HEK293 (cell line): Measurements from ENCODE around the gene HEATR3.

ENCODE experiments used
- CTCF ChIA-PET: fragments of 350-600 bp; formaldehyde crosslinking; extraction: SDS; loops from one replicate; lab custom pipeline; 2021; ENCODE audit warnings: antibody characterized with exemption; lab: Yijun Ruan, JAX
- POLR2A ChIA-PET: fragments of 300-600 bp; formaldehyde crosslinking; extraction: SDS; loops from one replicate; lab custom pipeline; 2020; ENCODE audit warnings: antibody characterized with exemption, inconsistent platforms; lab: Yijun Ruan, JAX
- H3K27ac ChIP-seq: fragments of 200-500 bp; sonication (Bioruptor generic); 2 replicates; pipeline ENCODE4 v1.5.1; 2014; ENCODE audit warnings: low read depth, low read length, control low read depth, inconsistent platforms; ENCODE audit errors: extremely low read depth
- H3K36me3 ChIP-seq, 2 experiments: fragments of 200-500 bp in 1 of 2; sonication (Bioruptor generic) in 1 of 2; 1 replicate in 1 of 2; 2 replicates in 1 of 2; pipeline ENCODE4 v1.5.1; 2014 to 2017; ENCODE audit warnings: inconsistent platforms in 2 of 2, low read length in 2 of 2; ENCODE audit not compliant: control insufficient read depth in 2 of 2, insufficient read depth in 1 of 2
- H3K4me1 ChIP-seq: fragments of 200-500 bp; sonication (Bioruptor generic); 2 replicates; pipeline ENCODE4 v1.5.1; 2014; ENCODE audit warnings: mild to moderate bottlenecking, low read length, inconsistent platforms; ENCODE audit not compliant: control insufficient read depth, insufficient read depth
- H3K4me3 ChIP-seq: 2 replicates; pipeline ENCODE4 v1.5.1; 2011; ENCODE audit warnings: low read depth, mild to moderate bottlenecking, control low read depth, low read length, moderate library complexity
- H3K9me3 ChIP-seq: fragments of 200-500 bp; sonication (Bioruptor generic); 2 replicates; pipeline ENCODE4 v1.5.1; 2014; ENCODE audit warnings: low read depth, low read length, inconsistent platforms; ENCODE audit not compliant: control insufficient read depth, insufficient read depth
- HOXA7 ChIP-seq: sonication (generic); formaldehyde crosslinking; IDR thresholded peaks from 2 replicates; pipeline ENCODE4 v1.8.1; 2022; ENCODE audit warnings: missing genetic modification reagents, borderline replicate concordance
- HOXC10 ChIP-seq: sonication (generic); formaldehyde crosslinking; IDR thresholded peaks from 2 replicates; pipeline ENCODE4 v1.8.1; 2023; ENCODE audit warnings: mild to moderate bottlenecking, missing genetic modification reagents
- KLF7 ChIP-seq: fragments of 450-650 bp; formaldehyde crosslinking; IDR thresholded peaks from 2 replicates; pipeline ENCODE4 v1.5.1; 2016; ENCODE audit warnings: missing biosample characterization, missing genetic modification characterization, borderline replicate concordance
- PBX3 ChIP-seq: sonication (generic); formaldehyde crosslinking; IDR thresholded peaks from 2 replicates; pipeline ENCODE4 v1.8.1; 2022; ENCODE audit warnings: mild to moderate bottlenecking, moderate library complexity, missing genetic modification reagents
- REPIN1 ChIP-seq: fragments of 450-650 bp; formaldehyde crosslinking; IDR thresholded peaks from 2 replicates; pipeline ENCODE4 v1.5.1; 2017; ENCODE audit warnings: missing biosample characterization, missing genetic modification characterization, low read depth
- TCF7L2 ChIP-seq: IDR thresholded peaks from 2 replicates; pipeline ENCODE4 v1.6.1; 2011; ENCODE audit warnings: low read depth, mild to moderate bottlenecking, inconsistent platforms, low read length, moderate library complexity, borderline replicate concordance
- ZBTB20 ChIP-seq: fragments of 450-650 bp; formaldehyde crosslinking; IDR thresholded peaks from 2 replicates; pipeline ENCODE4 v1.5.1; 2016; ENCODE audit warnings: missing biosample characterization, missing genetic modification characterization
- ZNF112 ChIP-seq: fragments of 450-650 bp; formaldehyde crosslinking; IDR thresholded peaks from 2 replicates; pipeline ENCODE4 v1.5.0; 2017; ENCODE audit warnings: missing biosample characterization, missing genetic modification characterization
- ZNF133 ChIP-seq: fragments of 450-650 bp; formaldehyde crosslinking; IDR thresholded peaks from 2 replicates; pipeline ENCODE4 v1.5.1; 2016; ENCODE audit warnings: missing biosample characterization, missing genetic modification characterization
- ZNF184 ChIP-seq: fragments of 450-650 bp; IDR thresholded peaks from 2 replicates; pipeline ENCODE4 v1.5.1; 2018; ENCODE audit warnings: missing biosample characterization, mild to moderate bottlenecking, missing genetic modification characterization
- ZNF391 ChIP-seq: fragments of 450-650 bp; formaldehyde crosslinking; IDR thresholded peaks from 2 replicates; pipeline ENCODE4 v1.5.1; 2016; ENCODE audit warnings: low read depth, missing biosample characterization, missing genetic modification characterization, borderline replicate concordance
- ZNF658 ChIP-seq: fragments of 450-650 bp; formaldehyde crosslinking; IDR thresholded peaks from 2 replicates; pipeline ENCODE4; 2016; ENCODE audit warnings: missing biosample characterization, missing genetic modification characterization
- ZNF664 ChIP-seq: fragments of 450-650 bp; formaldehyde crosslinking; IDR thresholded peaks from 2 replicates; pipeline ENCODE4 v1.5.1; 2016; ENCODE audit warnings: missing biosample characterization, missing genetic modification characterization
- ZNF670 ChIP-seq: fragments of 450-650 bp; formaldehyde crosslinking; IDR thresholded peaks from 2 replicates; pipeline ENCODE4 v1.5.1; 2016; ENCODE audit warnings: missing biosample characterization, missing genetic modification characterization, low read depth
- ZNF704 ChIP-seq: fragments of 450-650 bp; formaldehyde crosslinking; IDR thresholded peaks from 2 replicates; pipeline ENCODE4 v1.5.1; 2016; ENCODE audit warnings: missing biosample characterization, missing genetic modification characterization
- ZNF76 ChIP-seq: fragments of 450-650 bp; formaldehyde crosslinking; IDR thresholded peaks from 2 replicates; pipeline ENCODE4; 2016; ENCODE audit warnings: low read depth, missing biosample characterization, missing genetic modification characterization, borderline replicate concordance
- TF ChIP-seq, protein P1 (sequence below): fragments of 450-650 bp; IDR thresholded peaks from 2 replicates; pipeline ENCODE4 v1.5.1; 2018; ENCODE audit warnings: missing biosample characterization, mild to moderate bottlenecking, missing genetic modification characterization
- TF ChIP-seq, protein P2 (sequence below): fragments of 450-650 bp; formaldehyde crosslinking; IDR thresholded peaks from 2 replicates; pipeline ENCODE4 v1.5.1; 2016; ENCODE audit warnings: missing biosample characterization, missing genetic modification characterization
- TF ChIP-seq, protein P3 (sequence below): fragments of 450-650 bp; IDR thresholded peaks from 2 replicates; pipeline ENCODE4 v1.5.1; 2018; ENCODE audit warnings: missing biosample characterization, missing genetic modification characterization

HEATR3 gene

GRCh38 chr16:50069060-50069459 lies 3.3 kb downstream of the HEATR3 start (continued):
- no peak for TF ChIP-seq PBX3
- TF ChIP-seq, protein P1, sequence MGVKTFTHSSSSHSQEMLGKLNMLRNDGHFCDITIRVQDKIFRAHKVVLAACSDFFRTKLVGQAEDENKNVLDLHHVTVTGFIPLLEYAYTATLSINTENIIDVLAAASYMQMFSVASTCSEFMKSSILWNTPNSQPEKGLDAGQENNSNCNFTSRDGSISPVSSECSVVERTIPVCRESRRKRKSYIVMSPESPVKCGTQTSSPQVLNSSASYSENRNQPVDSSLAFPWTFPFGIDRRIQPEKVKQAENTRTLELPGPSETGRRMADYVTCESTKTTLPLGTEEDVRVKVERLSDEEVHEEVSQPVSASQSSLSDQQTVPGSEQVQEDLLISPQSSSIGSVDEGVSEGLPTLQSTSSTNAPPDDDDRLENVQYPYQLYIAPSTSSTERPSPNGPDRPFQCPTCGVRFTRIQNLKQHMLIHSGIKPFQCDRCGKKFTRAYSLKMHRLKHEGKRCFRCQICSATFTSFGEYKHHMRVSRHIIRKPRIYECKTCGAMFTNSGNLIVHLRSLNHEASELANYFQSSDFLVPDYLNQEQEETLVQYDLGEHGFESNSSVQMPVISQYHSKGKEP (tag by site-specific recombination) = no peak
- TF ChIP-seq REPIN1 (tag by site-specific recombination) = no peak
- TF ChIP-seq ZNF76 = no peak

DNA sequence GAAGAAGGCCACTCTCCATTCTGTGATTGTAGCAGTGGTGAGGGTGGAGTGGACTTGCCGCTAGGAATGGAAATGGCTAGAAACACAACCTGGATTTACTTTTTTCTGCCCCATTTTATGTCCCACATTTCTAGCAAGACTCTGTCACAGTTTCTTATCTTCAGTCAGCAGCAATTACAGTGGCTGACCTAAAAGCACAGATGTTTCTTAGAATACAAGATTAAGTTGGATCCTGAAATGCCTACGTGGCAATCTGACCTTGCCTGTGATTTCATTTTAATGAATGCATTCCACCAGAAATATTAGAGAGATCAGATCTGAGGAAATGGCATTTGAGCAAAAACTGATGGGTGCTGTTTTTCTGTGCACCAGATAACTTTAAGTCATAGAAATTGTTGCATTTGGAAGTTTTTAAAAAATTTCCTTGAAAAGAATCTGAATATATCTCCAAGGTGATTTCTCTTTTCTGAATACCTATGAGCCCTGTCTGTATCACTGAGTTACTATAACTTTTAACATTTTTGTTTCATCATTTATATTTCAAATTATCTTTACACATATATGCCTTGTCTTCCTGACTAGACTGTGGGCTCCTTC lies 5.4 kb downstream of the HEATR3 start:
- ChIA-PET CTCF (interaction anchor here (0.5 to 0.8 kb wide), 2 partner anchors 46 to 158 kb away, joined by 3 to 7 read pairs; partner anchors contain the start of gene CNEP1R1), POLR2A (no interaction called here)
- H3K36me3 ChIP-seq = peaks cover 12 to 62% of the 10 kb centered on the region in 2 experiments

DNA sequence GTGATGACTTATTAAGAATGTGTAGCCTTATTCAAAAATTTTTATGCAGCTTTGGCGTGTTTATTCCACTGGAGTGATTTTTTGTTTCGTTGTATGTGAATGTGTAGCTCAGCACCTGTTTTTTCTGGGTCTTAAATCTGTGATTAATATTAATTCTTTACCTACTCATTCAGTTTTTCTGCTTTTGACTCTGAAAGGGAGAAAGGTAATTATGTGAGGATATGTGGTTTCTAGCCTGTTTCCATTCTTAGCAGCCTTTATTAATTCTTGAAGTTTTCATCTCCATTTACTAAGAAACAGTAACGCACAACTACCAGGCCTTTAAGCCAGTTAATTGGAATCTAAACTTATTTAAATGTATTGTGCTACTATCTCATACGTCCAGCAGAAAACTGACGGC lies 7.0 kb downstream of the HEATR3 start:
- POLR2A ChIA-PET = no interaction called here
- H3K36me3 ChIP-seq = peaks cover 22 to 70% of the 10 kb centered on the region in 2 experiments

More for the DNA sequence above, 5.4 kb downstream of the HEATR3 start:
- no peaks in the 10 kb centered on the region for H3K9me3 ChIP-seq
- H3K27ac ChIP-seq = no peak overlapping the region
- H3K4me1 ChIP-seq = no peaks in the 10 kb centered on the region
- TF ChIP-seq ZNF670 (tag by site-specific recombination) = no peak
- no peak for TF ChIP-seq ZNF704 (tag by site-specific recombination)
- no peak for TF ChIP-seq TCF7L2
- TF ChIP-seq, protein P2, sequence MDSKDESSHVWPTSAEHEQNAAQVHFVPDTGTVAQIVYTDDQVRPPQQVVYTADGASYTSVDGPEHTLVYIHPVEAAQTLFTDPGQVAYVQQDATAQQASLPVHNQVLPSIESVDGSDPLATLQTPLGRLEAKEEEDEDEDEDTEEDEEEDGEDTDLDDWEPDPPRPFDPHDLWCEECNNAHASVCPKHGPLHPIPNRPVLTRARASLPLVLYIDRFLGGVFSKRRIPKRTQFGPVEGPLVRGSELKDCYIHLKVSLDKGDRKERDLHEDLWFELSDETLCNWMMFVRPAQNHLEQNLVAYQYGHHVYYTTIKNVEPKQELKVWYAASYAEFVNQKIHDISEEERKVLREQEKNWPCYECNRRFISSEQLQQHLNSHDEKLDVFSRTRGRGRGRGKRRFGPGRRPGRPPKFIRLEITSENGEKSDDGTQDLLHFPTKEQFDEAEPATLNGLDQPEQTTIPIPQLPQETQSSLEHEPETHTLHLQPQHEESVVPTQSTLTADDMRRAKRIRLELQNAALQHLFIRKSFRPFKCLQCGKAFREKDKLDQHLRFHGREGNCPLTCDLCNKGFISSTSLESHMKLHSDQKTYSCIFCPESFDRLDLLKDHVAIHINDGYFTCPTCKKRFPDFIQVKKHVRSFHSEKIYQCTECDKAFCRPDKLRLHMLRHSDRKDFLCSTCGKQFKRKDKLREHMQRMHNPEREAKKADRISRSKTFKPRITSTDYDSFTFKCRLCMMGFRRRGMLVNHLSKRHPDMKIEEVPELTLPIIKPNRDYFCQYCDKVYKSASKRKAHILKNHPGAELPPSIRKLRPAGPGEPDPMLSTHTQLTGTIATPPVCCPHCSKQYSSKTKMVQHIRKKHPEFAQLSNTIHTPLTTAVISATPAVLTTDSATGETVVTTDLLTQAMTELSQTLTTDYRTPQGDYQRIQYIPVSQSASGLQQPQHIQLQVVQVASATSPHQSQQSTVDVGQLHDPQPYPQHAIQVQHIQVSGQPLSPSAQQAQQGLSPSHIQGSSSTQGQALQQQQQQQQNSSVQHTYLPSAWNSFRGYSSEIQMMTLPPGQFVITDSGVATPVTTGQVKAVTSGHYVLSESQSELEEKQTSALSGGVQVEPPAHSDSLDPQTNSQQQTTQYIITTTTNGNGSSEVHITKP (tag by site-specific recombination) = no peak
- no peak for TF ChIP-seq ZNF184
- no peak for TF ChIP-seq ZNF664
- no peak for TF ChIP-seq HOXA7 (CRISPR knock-in tag)
- H3K4me3 ChIP-seq = no peak overlapping the region

More for the DNA sequence above, 7.0 kb downstream of the HEATR3 start:
- H3K27ac ChIP-seq = no peak overlapping the region
- H3K4me3 ChIP-seq = no peak overlapping the region
- CTCF ChIA-PET = interaction anchor here (0.6 to 1.8 kb wide), 2 partner anchors 48 to 118 kb away, joined by 3 to 5 read pairs; partner anchors contain the start of gene CNEP1R1
- no peaks in the 10 kb centered on the region for H3K4me1 ChIP-seq
- TF ChIP-seq ZNF112 (tag by site-specific recombination) (no peak), ZNF133 (tag by site-specific recombination) (no peak), ZNF658 (tag by site-specific recombination) (no peak), ZBTB20 (no peak), HOXC10 (CRISPR knock-in tag) (no peak), KLF7 (no peak), ZNF391 (tag by site-specific recombination) (no peak)
- TF ChIP-seq, protein P3, sequence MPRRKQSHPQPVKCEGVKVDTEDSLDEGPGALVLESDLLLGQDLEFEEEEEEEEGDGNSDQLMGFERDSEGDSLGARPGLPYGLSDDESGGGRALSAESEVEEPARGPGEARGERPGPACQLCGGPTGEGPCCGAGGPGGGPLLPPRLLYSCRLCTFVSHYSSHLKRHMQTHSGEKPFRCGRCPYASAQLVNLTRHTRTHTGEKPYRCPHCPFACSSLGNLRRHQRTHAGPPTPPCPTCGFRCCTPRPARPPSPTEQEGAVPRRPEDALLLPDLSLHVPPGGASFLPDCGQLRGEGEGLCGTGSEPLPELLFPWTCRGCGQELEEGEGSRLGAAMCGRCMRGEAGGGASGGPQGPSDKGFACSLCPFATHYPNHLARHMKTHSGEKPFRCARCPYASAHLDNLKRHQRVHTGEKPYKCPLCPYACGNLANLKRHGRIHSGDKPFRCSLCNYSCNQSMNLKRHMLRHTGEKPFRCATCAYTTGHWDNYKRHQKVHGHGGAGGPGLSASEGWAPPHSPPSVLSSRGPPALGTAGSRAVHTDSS (tag by site-specific recombination) = no peak
- TF ChIP-seq, protein P2 (tag by site-specific recombination) = no peak
- H3K9me3 ChIP-seq = no peaks in the 10 kb centered on the region
